Hindlimb muscle (tissue), 1 donor: Measurements from ENCODE around the gene NGRN. TPM values are rescaled to one million over a fixed set of nuclear protein-coding genes. Genes with fewer than 3 reads are reported as not detected.
"Not testable (repeated sequence)": the region's sequence is repeated elsewhere in the genome, so short reads cannot be mapped to it uniquely, and the experiment has no call there.

Source experiments
- DNase-seq: peaks from one replicate; pipeline ENCODE4 v3.0.0-alpha.2; 2013
- polyA plus RNA-seq: library from polyadenylated mRNA; unstranded; fragments of 120-200 nt; gene quantifications from one replicate; pipeline ENCODE4 v1.2.1, GENCODE V29; 2013; ENCODE audit not compliant: insufficient read length

The NGRN gene
- polyA plus RNA-seq, 1 donor = 104 TPM

DNA sequence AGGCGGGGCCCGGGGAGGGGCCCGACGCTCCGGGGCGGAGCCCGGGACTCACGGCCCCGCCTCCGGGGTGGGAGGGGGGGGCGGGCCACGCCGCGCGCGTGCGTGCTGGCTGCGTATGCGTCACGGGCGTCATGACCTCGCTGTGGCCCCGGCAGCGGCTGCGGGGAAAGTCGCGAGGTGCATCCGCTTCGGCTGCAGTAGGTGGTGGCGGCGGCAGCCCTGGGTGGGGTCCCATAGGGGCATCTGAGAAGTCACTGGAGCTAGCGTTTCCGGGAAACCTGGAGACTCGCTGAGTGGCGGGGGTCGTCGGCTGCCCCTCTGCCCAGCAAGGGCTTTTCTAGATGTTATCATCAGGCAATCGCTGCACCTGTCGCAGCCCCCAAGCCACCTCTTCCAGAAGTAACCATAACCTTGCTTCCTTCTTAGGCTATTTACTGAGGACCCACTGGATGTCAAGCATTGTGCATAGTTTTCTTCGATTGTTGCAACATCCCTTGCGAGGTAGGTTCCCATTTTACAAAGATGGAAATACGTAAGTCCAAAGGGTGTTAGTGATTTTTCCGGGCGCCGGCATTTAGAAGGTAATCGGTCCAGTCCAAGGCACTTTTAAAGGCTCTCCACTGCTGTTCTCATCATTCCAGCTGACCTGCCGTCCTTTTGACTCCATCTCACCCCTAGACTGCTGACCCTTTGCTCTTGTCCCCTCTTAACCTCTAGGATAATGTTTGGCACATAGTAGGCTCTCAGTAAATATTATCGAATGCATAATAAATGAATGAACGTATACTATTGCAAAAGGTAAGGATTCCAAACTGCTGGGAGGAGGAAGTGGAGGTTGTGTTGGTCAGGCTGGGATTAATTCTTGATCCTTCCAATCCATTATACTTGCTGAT, 31.1 kb upstream of the NGRN start, which contains the start of gene GDPGP1:
Gene GDPGP1 (plus strand): TSS at position 114 of the 893 bp plus-strand sequence. CDS start 6,700 bp downstream, outside the sequence.
- DNase-seq = no peak

DNA sequence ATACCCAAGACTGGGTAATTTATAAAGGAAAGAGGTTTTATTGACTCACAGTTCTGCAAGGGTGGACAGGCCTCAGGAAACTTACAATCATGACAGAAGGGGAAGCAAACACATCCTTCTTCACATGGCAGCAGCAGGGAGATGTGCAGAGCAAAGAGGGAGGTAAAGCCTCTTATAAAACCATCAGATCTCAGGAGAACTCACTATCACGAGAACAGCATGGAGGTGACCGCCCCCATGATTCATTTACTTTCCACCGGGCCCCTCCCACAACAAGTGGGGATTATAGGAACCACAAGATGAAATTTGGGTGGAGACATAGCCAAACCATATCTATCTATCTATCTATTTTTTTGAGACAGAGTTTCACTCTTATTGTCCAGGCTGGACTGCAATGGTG, 26.1 kb upstream of the NGRN start:
- no peak for DNase-seq

GRCh38 chr15:90240856-90241255, 24.6 kb upstream of the NGRN start:
- no peak for DNase-seq

DNA sequence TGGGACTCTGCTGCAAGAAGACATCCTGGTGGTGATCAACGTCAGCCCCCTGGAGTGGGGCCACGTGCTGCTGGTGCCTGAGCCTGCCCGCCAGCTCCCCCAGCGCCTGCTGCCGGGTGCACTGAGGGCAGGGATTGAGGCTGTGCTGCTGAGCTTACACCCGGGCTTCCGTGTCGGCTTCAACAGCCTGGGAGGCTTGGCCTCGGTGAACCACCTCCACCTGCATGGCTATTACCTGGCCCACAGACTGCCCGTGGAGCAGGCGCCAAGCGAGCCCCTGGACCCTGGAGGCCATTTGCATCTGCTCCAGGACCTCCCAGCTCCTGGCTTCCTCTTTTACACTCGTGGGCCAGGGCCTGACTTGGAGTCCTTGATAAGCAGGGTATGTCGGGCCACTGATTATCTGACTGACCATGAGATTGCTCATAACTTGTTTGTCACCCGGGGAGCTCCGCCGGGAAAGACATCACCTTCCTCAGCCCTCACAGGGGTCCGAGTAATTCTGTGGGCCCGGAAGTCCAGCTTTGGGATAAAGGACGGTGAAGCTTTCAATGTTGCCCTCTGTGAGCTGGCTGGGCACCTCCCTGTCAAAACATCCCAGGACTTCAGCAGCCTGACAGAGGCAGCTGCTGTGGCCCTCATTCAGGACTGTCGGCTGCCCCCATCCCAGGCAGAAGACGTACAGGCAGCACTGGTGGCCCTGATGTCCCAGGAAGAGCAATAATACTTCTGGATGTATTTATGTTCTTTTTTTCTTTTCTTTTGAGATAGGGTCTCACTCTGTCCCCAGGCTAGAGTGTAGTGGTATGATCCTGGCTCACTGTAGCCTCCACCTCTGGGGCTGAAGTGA, 23.9 kb upstream of the NGRN start:
- DNase-seq = no peak

GRCh38 chr15:90243943-90244639, 21.4 kb upstream of the NGRN start:
- DNase-seq = no peak

DNA sequence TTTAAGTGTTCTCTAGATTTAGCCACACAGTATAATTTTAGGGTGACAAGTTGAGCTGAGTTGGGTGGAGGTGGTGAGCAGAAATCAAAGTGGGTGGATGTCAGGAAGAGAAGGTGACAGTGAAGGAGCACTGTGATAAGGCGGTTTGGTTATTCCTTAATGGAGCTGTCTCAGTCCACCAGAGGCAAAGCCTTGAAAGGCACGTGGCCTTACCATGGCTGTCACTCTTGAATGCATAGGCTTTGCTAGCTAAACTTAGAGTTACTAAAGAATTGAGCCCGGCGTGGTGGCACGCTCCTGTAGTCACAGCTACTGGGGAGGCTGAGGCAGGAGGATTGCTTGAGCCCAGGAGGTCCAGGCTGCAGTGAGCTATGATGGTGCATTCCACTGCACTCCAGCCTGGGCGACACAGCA, 16.7 kb upstream of the NGRN start:
- no peak for DNase-seq

DNA sequence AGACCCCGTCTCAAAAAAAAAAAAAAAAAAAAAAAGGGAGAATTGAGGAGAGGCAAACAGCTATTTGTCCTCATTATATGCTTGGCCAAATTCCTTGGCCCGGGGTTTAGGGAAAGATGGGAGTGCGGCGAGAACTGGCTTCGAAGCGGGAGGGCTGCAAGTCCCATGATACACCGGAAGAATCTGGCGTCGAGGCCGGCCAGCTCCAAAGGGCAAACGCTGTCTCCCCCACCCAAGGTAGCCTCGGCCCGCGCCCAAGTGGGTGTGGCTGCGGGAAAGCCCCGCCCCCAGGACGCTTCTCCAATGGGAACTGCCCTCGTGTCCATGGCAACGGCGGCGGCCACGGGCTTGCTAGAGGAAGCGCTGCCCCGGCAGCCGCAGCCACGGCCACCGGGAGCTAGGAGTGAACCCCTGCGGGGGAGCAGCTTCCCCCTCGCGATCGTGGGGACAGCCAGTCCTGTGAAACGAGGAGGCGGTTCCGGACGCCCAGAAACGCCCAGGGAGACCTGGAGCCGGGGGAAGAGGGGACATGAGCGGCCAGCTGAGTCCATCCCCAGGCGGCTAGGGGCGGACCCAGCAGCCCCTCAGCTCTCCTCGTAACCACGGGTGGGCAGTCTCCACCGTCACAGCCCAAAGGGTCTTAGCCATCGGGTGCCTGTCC, 16.1 kb upstream of the NGRN start, which contains the start of gene TTLL13:
Gene TTLL13 (plus strand): TSS at position 354 of the 661 bp plus-strand sequence. CDS start 1,075 bp downstream, outside the sequence.
- DNase-seq = peak; percentile 84

DNA sequence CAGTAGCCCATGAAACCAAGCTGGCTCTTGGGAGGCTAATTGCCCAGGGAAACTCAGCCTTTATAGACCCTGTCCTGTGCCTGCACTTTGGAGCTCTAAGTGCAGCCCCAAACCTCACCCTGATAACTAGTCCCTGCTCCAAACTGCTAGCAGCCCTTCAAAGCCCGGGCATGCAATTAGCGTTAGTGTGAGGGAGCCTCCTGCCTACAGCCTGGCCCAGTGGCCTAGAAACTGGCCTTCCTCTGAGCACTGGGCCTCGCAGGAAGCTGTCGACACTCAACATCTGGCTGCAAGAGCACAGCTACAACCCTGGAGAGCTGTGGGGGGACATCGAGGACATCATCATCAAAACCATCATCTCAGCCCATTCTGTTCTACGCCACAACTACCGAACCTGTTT, 7.7 kb upstream of the NGRN start:
- no peak for DNase-seq

DNA sequence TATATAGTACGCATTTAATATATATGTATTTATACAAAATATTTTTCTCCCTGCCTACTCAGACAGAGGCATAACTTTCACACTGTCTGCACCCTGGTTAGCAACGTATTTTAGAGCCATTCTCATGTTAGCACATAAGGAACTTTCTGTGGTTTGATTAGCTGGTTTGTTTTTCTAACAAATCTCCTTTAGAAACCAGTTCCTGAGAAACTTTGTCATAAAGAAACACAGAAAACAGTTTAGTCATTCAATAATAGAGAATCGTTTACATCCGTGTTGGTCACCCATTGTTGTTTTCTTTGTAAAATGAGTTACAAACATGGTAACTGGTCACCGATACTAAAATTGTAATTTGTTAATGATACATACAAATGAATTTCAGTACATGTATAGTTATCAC, 5.9 kb upstream of the NGRN start:
- no peak for DNase-seq

DNA sequence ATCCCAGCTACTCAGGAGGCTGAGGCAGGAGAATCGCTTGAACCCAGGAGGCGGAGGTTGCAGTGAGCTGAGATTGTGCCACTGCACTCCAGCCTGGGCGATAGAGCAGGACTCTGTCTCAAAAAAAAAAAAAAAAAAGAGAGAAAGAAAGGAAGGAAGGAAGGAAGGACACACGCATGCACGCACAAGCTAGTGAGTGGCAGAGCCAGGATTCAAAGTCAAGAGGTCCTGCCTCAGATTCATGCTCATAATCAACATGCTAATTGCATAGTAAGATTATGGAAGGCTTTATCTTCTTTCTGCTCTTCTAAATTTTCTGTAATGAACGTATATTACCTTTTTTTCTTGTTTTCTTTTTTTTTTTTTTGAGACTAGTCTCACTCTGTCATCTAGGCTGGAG, 4.7 kb upstream of the NGRN start:
- not testable (repeated sequence) for DNase-seq

DNA sequence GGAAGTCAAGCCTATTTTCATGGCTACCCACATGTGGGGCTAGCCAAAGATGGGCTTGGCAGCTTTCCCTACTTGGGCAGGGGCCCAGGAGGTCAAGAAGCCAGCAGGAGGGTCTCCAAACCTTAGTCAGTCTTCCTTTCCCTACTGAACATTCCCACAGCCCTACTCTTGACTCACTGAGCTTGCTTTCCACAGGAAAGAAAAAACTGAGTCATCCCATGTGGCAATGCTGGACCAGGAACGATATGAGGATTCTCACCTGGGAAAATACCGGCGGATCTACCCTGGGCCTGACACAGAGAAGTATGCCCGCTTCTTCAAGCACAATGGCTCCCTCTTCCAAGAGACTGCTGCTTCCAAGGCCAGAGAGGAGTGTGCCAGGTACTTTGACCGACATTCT, 3.7 kb upstream of the NGRN start:
- DNase-seq = no peak

- DNase-seq = no peak
Observed at GRCh38 chr15:90262426-90262825, 3.0 kb upstream of the NGRN start.

- no peak for DNase-seq
Observed at GRCh38 chr15:90264671-90265070, 801 bp upstream of the NGRN start.

DNA sequence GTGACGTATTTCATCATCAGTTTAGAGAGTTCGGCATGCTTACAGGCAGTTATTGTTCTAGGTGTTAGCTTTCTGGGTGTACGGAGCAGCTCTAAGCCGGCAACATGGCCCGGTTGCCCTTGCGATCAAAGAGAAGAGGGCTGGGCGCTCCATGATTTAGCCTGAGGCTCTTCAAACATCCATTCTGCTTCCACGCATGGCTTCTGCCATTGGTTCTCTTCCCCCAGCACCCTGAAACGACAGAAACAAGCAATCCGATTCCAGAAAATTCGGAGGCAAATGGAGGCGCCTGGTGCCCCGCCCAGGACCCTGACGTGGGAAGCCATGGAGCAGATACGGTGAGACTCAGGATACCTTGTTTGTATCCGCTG, 574 bp downstream of the NGRN start:
- no peak for DNase-seq

DNA sequence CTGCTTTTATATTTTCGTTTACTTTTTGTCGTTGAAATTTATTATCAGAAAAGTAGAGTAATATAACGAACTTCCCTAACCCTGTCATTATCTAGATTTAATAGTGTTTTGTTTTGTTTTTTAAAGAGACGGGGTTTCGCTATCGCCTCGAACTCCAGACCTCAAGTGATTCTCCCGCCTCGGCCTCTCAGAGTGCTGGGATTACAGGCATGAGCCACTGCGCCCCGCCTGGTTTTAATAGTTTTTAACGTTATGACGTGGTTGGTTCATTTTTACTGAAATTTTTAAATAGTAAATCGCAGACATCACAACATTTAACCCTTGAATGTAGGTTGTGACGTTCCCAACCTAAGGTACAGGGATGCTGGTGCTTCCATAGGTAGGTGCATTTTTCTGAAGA, 1.0 kb downstream of the NGRN start:
- no peak for DNase-seq

DNA sequence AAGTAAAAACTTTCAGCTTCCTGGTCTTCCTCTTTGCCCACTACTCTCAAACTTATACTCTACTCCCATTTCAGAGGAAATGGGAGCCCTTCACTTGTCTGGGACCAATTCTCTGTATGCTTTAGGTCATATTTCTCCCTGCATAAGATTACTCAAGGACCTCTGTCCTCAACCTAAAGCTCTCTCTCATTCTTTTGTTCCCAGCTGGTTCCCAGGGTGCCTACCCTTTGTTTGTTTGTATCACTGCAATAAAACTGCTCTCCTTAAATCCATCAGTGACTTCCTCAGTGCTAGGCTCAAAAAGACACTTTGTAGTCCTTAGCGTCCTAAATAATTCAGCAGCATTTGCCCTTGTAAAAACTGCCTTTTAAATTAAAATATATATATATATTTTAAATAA, 2.9 kb downstream of the NGRN start:
- DNase-seq = no peak

DNA sequence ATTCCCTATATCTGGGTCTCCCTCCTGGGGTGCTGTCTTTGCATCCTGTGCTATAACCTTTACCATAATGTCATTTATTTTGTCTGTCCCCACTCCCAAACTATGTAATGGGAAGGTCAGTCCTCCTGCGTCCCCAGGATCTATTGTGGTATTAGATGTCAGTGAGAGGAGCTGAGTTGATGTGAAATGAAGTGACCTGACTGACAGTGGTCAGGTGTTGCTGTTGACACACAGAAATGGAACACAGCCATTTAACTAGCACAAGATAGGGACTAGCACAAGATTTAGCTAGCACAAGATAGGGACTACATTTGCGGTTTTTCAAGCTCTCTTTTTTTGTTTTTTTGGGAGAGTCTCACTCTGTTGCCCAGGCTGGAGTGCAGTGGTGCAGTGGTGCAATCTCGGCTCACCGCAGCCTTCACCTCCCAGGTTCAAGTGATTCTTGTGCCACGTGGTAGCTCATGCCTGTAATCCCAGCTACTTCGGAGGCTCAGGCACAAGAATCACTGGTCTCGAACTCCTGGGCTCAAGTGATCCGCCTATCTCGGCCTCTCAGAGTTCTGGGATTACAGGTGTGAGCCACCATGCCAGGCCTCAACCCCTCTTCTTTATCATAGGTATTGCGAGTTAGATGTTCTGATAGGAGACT, 5.2 kb downstream of the NGRN start:
- no peak for DNase-seq

DNA sequence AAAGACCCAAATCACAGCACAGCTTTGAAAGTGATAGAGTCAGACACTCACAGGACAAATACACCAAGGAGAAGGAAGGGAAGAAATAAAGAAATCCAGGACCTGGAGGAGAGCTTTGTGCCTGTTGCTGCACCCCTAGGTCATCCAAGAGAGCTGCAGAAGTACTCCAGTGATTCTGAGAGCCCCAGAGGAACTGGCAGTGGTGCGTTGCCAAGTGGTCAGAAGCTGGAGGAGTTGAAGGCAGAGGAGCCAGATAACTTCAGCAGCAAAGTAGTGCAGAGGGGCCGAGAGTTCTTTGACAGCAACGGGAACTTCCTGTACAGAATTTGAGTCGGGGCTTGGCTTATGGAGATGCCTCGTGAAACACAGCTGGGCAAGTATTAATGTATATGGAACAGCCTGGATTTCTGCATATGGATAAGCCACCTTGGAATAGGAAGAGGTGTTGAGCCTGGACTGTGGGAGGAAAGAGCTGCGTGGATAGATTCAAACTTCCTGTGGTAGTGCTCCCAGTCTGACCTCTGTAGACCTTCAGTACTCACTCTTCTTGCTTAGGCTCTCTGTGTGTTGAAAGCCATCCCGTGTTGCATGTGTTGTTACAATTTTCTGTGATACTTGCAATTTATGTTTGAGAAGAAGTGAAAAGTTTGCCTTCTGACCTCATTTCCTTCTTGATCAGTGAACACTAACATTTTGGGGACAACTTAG, 6.1 kb downstream of the NGRN start:
- no peak for DNase-seq

DNA sequence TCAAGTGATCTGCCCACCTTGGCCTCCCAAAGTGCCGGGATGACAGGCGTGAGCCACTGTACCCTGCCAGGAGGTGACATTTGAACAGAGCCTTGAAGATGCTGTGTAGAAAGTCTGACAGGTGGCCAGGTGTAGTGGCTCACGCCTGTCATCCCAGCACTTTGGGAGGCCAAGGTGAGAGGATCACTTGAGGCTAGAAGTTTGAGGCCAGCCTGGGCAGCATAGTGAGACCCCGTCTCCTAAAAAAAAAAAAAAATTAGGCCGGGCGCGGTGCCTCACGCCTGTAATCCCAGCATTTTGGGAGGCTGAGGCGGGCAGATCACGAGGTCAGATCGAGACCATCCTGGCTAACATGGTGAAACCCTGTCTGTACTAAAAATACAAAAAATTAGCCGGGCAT, 13.0 kb downstream of the NGRN start:
- DNase-seq = not testable (repeated sequence)

- DNase-seq = not testable (repeated sequence)
Observed at GRCh38 chr15:90280743-90281142, 15.3 kb downstream of the NGRN start.

DNA sequence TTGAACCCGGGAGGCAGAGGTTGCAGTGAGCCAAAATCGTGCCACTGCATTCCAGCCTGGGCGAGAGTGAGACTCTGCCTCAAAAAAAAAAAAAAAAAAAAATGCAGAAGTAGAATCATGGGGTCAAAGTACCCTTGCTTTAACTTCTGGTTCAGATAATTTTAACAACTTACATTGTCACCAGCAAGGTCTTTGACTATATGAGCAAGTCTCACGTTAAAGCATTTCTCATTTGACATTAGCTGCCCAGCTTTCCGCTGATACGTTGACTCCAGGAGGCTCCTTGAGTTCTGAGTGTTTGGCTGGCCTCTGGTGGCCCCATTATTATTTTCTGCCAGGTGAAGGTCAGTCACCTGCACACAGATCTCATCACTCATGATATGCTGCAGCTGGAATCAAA, 16.2 kb downstream of the NGRN start:
- DNase-seq = not testable (repeated sequence)
